Thoracic aorta (tissue), 2 donors: ENCODE data around the gene PTPRN2. TPM values are rescaled to one million over a fixed set of nuclear protein-coding genes. Genes with fewer than 3 reads are reported as not detected.

Experiments used
- ATAC-seq: fragments of 150-250 bp; one replicate; pipeline ENCODE4 v1.8.0; 2017; ENCODE audit warnings: low read depth; ENCODE audit not compliant: insufficient number of reproducible peaks, low FRiP score
- DNase-seq: peaks from one replicate; pipeline ENCODE4 v3.0.0-alpha.2; 2020; ENCODE audit warnings: low spot score
- H3K27ac ChIP-seq, 2 donors: fragments of 200-600 bp; sonication (generic); 1 replicate in 1 of 2; 2 replicates in 1 of 2; pipeline ENCODE4 v1.5.1; 2016; ENCODE audit warnings: mild to moderate bottlenecking in 2 of 2, moderate library complexity in 2 of 2
- H3K27me3 ChIP-seq: fragments of 200-600 bp; sonication (generic); replicated peaks from 2 replicates; pipeline ENCODE4 v1.6.0; 2016; ENCODE audit warnings: mild to moderate bottlenecking; ENCODE audit not compliant: insufficient read depth
- H3K36me3 ChIP-seq: fragments of 200-600 bp; sonication (generic); one replicate; pipeline ENCODE4 v1.5.1; 2016
- H3K4me1 ChIP-seq, 2 donors: fragments of 200-600 bp; sonication (generic); 1 replicate in 1 of 2; 2 replicates in 1 of 2; pipeline versions ENCODE4 v1.5.1 to v1.6.0; 2016; ENCODE audit warnings: low read depth in 2 of 2, mild to moderate bottlenecking in 1 of 2; ENCODE audit not compliant: control insufficient read depth in 1 of 2
- H3K4me3 ChIP-seq: fragments of 200-600 bp; sonication (generic); 2 replicates; pipeline ENCODE4 v1.5.1; 2016; ENCODE audit warnings: mild to moderate bottlenecking
- H3K9me3 ChIP-seq: fragments of 200-600 bp; sonication (generic); 2 replicates; pipeline ENCODE4 v1.5.1; 2016
- total RNA-seq, 2 donors: library from RNA; depleted of rRNA; stranded (reverse); fragments of >200 nt; gene quantifications; one replicate each; pipeline versions ENCODE4 v1.1.0 to v1.2.3, GENCODE V29; 2016
- TF ChIP-seq, protein P1 (sequence below): fragments of 200-600 bp; sonication (generic); IDR thresholded peaks from one replicate; pipeline ENCODE4 v1.5.1; 2019; ENCODE audit warnings: antibody characterized with exemption

The PTPRN2 gene
- total RNA-seq, 2 donors from 2014 or later = 2.2 to 3.1 TPM

DNA sequence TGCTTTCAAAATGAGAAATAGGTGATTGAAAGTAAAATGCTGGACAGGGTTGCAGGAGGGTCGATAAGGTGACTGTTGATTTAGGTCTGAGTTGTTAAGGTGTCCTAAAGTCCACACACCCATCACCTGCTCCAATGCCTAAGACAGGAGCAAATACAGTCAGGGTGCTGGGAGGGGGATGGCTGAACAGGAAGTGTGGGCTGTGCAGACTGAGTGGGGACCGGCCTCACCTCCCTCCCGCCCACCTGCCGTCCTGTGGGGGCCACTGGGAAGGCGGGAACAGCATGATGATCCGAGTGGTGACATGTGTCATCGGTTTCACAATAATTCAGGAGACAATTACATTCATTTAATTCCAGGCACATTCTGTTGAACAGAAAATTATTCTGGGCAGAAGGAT is 990.1 kb downstream of the PTPRN2 start:
- Histone ChIP-seq H3K36me3 (no peaks in the 10 kb centered on the region), H3K27ac (no peak overlapping the region), H3K27me3 (no peaks in the 10 kb centered on the region), H3K9me3 (no peaks in the 10 kb centered on the region), H3K4me3 (no peak overlapping the region), H3K4me1 (no peaks in the 10 kb centered on the region)
- TF ChIP-seq, protein P1, sequence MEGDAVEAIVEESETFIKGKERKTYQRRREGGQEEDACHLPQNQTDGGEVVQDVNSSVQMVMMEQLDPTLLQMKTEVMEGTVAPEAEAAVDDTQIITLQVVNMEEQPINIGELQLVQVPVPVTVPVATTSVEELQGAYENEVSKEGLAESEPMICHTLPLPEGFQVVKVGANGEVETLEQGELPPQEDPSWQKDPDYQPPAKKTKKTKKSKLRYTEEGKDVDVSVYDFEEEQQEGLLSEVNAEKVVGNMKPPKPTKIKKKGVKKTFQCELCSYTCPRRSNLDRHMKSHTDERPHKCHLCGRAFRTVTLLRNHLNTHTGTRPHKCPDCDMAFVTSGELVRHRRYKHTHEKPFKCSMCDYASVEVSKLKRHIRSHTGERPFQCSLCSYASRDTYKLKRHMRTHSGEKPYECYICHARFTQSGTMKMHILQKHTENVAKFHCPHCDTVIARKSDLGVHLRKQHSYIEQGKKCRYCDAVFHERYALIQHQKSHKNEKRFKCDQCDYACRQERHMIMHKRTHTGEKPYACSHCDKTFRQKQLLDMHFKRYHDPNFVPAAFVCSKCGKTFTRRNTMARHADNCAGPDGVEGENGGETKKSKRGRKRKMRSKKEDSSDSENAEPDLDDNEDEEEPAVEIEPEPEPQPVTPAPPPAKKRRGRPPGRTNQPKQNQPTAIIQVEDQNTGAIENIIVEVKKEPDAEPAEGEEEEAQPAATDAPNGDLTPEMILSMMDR = no peak
- ATAC-seq (no peak), DNase-seq (no peak)

DNA sequence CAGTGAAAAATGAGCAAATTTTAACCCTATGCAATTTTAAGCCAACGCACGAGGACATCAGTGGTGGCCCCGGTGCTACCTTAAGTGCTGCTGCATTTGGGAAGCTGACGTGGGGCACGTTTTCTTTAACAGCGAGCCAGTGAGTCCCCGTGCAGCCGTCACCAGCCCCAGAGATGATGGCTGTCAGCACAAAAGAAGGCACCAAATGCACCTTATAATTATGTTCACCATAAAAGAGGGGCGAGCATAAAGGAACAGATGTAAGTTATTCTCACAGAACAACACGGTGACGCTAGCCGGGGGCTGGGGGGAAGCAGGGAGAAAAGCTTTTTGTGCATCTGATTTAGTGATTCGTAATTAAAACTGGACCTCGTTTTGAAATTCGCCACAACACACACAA is 990.7 kb downstream of the PTPRN2 start:
- no peaks in the 10 kb centered on the region for H3K9me3 ChIP-seq
- TF ChIP-seq, protein P1 = no peak
- H3K4me1 ChIP-seq = no peaks in the 10 kb centered on the region
- H3K36me3 ChIP-seq = no peaks in the 10 kb centered on the region
- H3K27ac ChIP-seq = no peak overlapping the region
- no peak overlapping the region for H3K4me3 ChIP-seq
- no peaks in the 10 kb centered on the region for H3K27me3 ChIP-seq
- ATAC-seq (no peak), DNase-seq (no peak)

DNA sequence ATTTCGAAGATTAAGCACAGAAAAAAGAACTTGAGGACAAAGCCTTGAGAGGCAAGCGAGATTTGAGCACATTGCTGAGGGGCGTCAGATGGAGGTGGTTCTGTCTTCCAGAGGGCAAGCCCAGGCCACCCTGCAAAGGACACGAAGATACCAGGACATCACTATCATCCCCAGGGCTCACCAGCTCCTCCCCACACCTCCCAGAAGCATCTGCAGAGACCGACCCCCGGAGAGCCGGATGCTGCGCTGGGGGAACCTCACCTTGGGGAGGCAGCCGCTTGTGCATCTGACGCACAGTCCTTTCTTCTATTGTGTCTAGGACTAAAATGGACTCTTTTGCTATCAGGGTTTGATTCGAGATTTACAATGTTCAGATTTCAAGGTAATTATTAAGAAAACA is 991.2 kb downstream of the PTPRN2 start:
- no peak overlapping the region for H3K4me3 ChIP-seq
- ATAC-seq (no peak), DNase-seq (no peak)
- H3K4me1 ChIP-seq = no peaks in the 10 kb centered on the region
- H3K9me3 ChIP-seq = no peaks in the 10 kb centered on the region
- H3K36me3 ChIP-seq = no peaks in the 10 kb centered on the region
- TF ChIP-seq, protein P1 = no peak
- H3K27me3 ChIP-seq = no peaks in the 10 kb centered on the region
- no peak overlapping the region for H3K27ac ChIP-seq

DNA sequence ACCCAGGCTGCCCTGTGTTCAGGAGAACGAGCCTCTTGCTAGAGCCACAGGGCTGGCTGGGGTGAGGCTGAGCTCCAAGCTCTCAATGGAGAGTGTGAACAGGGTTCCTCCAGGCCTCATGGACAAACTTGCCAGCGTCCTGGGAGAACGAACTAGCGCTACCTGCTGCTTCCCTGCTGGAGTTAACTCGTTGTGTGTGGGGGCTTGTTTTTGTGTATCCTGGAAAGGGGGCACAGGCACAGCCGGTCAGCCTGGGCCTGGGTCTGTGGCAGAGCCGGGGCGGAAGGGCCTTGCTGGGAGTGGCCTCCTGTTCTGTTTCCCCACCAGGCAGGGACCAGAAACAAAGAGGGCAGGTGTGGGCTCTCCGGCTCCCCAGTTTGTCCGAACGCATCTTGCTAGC is 991.6 kb downstream of the PTPRN2 start:
- H3K4me3 ChIP-seq = no peak overlapping the region
- no peak overlapping the region for H3K27ac ChIP-seq
- DNase-seq (no peak), ATAC-seq (no peak)
- TF ChIP-seq, protein P1 = no peak
- no peaks in the 10 kb centered on the region for H3K27me3 ChIP-seq
- no peaks in the 10 kb centered on the region for H3K36me3 ChIP-seq
- no peaks in the 10 kb centered on the region for H3K4me1 ChIP-seq
- H3K9me3 ChIP-seq = no peaks in the 10 kb centered on the region

DNA sequence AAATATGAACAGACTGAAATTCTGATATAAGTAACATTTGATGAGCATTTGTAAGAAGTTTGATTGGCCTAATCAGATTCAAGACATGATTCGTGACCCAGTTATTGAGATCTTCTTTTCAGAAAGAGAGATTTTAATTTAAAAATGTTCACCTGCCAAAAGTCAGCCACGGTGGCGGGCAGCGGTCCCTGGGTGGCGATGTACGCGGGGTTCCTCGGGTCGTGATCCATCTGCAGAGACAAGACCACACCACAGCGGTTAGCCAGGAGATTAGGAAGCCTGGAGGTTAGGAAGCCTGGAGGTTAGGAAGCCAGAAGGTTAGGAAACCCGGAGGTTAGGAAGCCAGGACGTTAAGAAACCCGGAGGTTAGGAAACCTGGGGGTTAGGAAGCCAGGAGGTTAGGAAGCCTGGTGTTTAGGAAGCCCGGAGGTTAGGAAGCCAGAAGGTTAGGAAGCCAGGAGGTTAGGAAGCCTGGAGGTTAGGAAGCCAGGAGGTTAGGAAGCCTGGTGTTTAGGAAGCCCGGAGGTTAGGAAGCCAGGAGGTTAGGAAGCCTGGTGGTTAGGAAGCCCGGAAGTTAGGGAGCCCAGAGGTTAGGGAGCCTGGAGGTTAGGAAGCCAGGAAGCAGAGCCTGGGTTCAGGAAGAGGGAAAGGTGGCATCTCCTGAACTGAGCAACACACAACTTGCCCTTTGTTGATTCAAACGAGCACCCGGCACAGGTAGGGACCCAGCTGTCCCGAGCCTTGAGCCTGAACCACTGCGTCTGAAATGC is 992.4 kb downstream of the PTPRN2 start:
- H3K4me3 ChIP-seq = no peak overlapping the region
- no peaks in the 10 kb centered on the region for H3K9me3 ChIP-seq
- TF ChIP-seq, protein P1 = no peak
- no peaks in the 10 kb centered on the region for H3K36me3 ChIP-seq
- no peak overlapping the region for H3K27ac ChIP-seq
- DNase-seq (no peak), ATAC-seq (no peak)
- H3K4me1 ChIP-seq = no peaks in the 10 kb centered on the region
- H3K27me3 ChIP-seq = no peaks in the 10 kb centered on the region
